GM12878 (cell line): ENCODE results near the gene TRPM7. TPM values are rescaled to one million over a fixed set of nuclear protein-coding genes. Genes with fewer than 3 reads are reported as not detected.

Experiments used
- ATAC-seq: fragments of 200-7000 bp; cut with Tn5 transposase; 3 replicates; pipeline ENCODE4 v1.9.1; 2020; ENCODE audit warnings: mild to moderate bottlenecking, moderate library complexity
- BruUV-seq: library from RNA; stranded (reverse); fragments of 400-500 nt; replicated peaks from 2 replicates; lab custom pipeline; 2021; lab: Mats Ljungman, UMichigan
- CTCF ChIA-PET: fragments of 300-600 bp; sonication (Branson Sonifier 250); formaldehyde crosslinking; extraction: SDS; loops from one replicate; lab custom pipeline; 2021; ENCODE audit warnings: inconsistent platforms; lab: Yijun Ruan, JAX
- POLR2A ChIA-PET: fragments of 350-600 bp; formaldehyde crosslinking; extraction: SDS; loops from one replicate; lab custom pipeline; 2021; ENCODE audit warnings: inconsistent platforms; lab: Charles Lee
- RAD21 ChIA-PET: fragments of 300-600 bp; sonication (Branson Sonifier 250); formaldehyde crosslinking; loops from one replicate; lab custom pipeline; 2023; ENCODE audit warnings: antibody characterized with exemption; ENCODE audit not compliant: unreplicated experiment; lab: Charles Lee
- SMC1A ChIA-PET: fragments of 300-600 bp; sonication (Branson Sonifier 250); formaldehyde crosslinking; loops from one replicate; lab custom pipeline; 2023; ENCODE audit not compliant: unreplicated experiment, uncharacterized antibody; lab: Charles Lee
- DNase-seq: peaks from one replicate; pipeline ENCODE4 v3.0.0-alpha.2; 2011; ENCODE audit warnings: low read depth, low spot score
- FAIRE-seq: peaks from 3 replicates; lab custom pipeline; 2011; peaks lifted over from hg19 to GRCh38; lab: Jason Lieb, UNC
- H2AFZ ChIP-seq: 2 replicates; pipeline ENCODE4 v1.6.0; 2011; ENCODE audit warnings: low read depth, low read length, control low read depth; ENCODE audit not compliant: control insufficient read depth
- H3K27ac ChIP-seq: 2 replicates; pipeline ENCODE4 v1.5.1; 2011; ENCODE audit warnings: control low read depth; ENCODE audit not compliant: control insufficient read depth, insufficient read depth
- H3K27me3 ChIP-seq, 2 experiments: replicated peaks in 1 of 2; 2 replicates each; pipeline versions ENCODE4 v1.6.0 to v1.6.1; 2011; ENCODE audit warnings: low read length in 1 of 2; ENCODE audit not compliant: control insufficient read depth in 2 of 2, insufficient read depth in 2 of 2
- H3K36me3 ChIP-seq, 2 experiments: 2 replicates each; pipeline ENCODE4 v1.5.1; 2011; ENCODE audit warnings: low read length in 1 of 2; ENCODE audit not compliant: control insufficient read depth in 2 of 2, insufficient read depth in 2 of 2
- H3K4me1 ChIP-seq: 2 replicates; pipeline ENCODE4 v1.6.1; 2011; ENCODE audit warnings: mild to moderate bottlenecking, low read length, moderate library complexity, mixed read lengths; ENCODE audit not compliant: control insufficient read depth, insufficient read depth
- H3K4me2 ChIP-seq: 2 replicates; pipeline ENCODE4 v1.6.0; 2011; ENCODE audit warnings: control low read depth; ENCODE audit not compliant: control insufficient read depth, insufficient read depth
- H3K4me3 ChIP-seq: fragments of 200-600 bp; sonication (generic); 2 replicates; pipeline ENCODE4 v1.5.1; 2016
- H3K79me2 ChIP-seq: 2 replicates; pipeline ENCODE4 v1.6.0; 2011; ENCODE audit warnings: low read length; ENCODE audit not compliant: control insufficient read depth, insufficient read depth
- H3K9ac ChIP-seq: 2 replicates; pipeline ENCODE4 v1.8.0; 2011; ENCODE audit warnings: low read length, control low read depth, mixed read lengths; ENCODE audit not compliant: control insufficient read depth, insufficient read depth
- H3K9me3 ChIP-seq: replicated peaks from 3 replicates; pipeline ENCODE4 v1.5.1; 2011; ENCODE audit warnings: mild to moderate bottlenecking, low read length; ENCODE audit not compliant: control insufficient read depth, insufficient read depth
- H4K20me1 ChIP-seq: 2 replicates; pipeline ENCODE4 v1.6.0; 2011; ENCODE audit not compliant: control insufficient read depth, insufficient read depth
- BCLAF1 ChIP-seq: fragments of 450-650 bp; IDR thresholded peaks from 2 replicates; pipeline ENCODE4 v1.6.1; 2017; ENCODE audit warnings: antibody characterized with exemption, mild to moderate bottlenecking, moderate library complexity
- CBX5 ChIP-seq: sonication (generic); IDR thresholded peaks from 2 replicates; pipeline ENCODE4 v1.6.1; 2016; ENCODE audit warnings: low read depth, moderate library complexity, mild to moderate bottlenecking, inconsistent platforms
- FOXK2 ChIP-seq: fragments of 450-650 bp; IDR thresholded peaks from 2 replicates; pipeline ENCODE4 v1.6.1; 2017; ENCODE audit warnings: mild to moderate bottlenecking, moderate library complexity
- GABPA ChIP-seq: IDR thresholded peaks from 2 replicates; pipeline ENCODE4 v1.6.1; 2014; ENCODE audit warnings: antibody characterized with exemption, low read depth, mild to moderate bottlenecking, inconsistent platforms
- HCFC1 ChIP-seq: fragments of 150-350 bp; IDR thresholded peaks from 2 replicates; pipeline ENCODE4 v1.6.1; 2014; ENCODE audit warnings: low read length
- IKZF1 ChIP-seq: fragments of 450-650 bp; conservative IDR thresholded peaks from 2 replicates; pipeline ENCODE4 v1.6.1; 2017; ENCODE audit warnings: antibody characterized with exemption, mild to moderate bottlenecking
- JUND ChIP-seq: IDR thresholded peaks from 2 replicates; pipeline ENCODE4 v1.6.1; 2012; ENCODE audit warnings: low read depth, mild to moderate bottlenecking, low read length, improper control_type of control experiment, moderate library complexity
- NBN ChIP-seq: fragments of 450-650 bp; IDR thresholded peaks from 2 replicates; pipeline ENCODE4 v1.6.1; 2016
- POLR2AphosphoS2 ChIP-seq: IDR thresholded peaks from 2 replicates; pipeline ENCODE4 v1.6.1; 2011; ENCODE audit warnings: low read depth, mild to moderate bottlenecking, low read length, improper control_type of control experiment, moderate library complexity
- REST ChIP-seq: IDR thresholded peaks from 2 replicates; pipeline ENCODE4 v1.6.1; 2012; ENCODE audit warnings: mild to moderate bottlenecking, low read depth, low read length
- WGBS: methylation state at CpG from one replicate; pipeline ENCODE4 v1.1.6; 2016; ENCODE audit warnings: low lambda C conversion rate; ENCODE audit not compliant: insufficient replicate concordance, insufficient coverage; ENCODE audit errors: missing lambda C conversion rate; 5-methylcytosine and 5-hydroxymethylcytosine counted together
- in situ Hi-C: fragments of 300-500 bp; cut with MboI; formaldehyde crosslinking; loops from 9 replicates; pipeline ENCODE4 v1.14.3; 2018; ENCODE audit warnings: mixed read lengths
- intact Hi-C: fragments of 100-400 bp; cut with micrococcal nuclease; formaldehyde crosslinking; loops from one replicate; pipeline ENCODE4 v1.14.2; 2022; ENCODE audit not compliant: unreplicated experiment
- polyA plus RNA-seq, 11 experiments: library from polyadenylated mRNA; depleted of rRNA in 4 of 11; unstranded in 6 of 11; stranded (reverse) in 5 of 11; fragments of >200 nt; fragmentation: Nextera tagmentation in 4 of 11; fragmentation: Illumina TruSeq in 1 of 11; extraction: Ambion mirVana in 4 of 11; extraction: Trizol in 1 of 11; gene quantifications; 1 replicate in 1 of 11; 2 replicates in 10 of 11; pipeline versions ENCODE4 v1.2.1 to v1.2.3, GENCODE V29; 2011 to 2016; ENCODE audit warnings: inconsistent platforms in 2 of 11, missing spikeins in 2 of 11, low read depth in 1 of 11
- total RNA-seq, 4 experiments: library from RNA; depleted of rRNA in 3 of 4; stranded (reverse); fragments of >200 nt in 3 of 4; fragmentation: Illumina TruSeq in 1 of 4; extraction: Trizol in 1 of 4; gene quantifications; 2 replicates each; pipeline versions ENCODE4 v1.2.1 to v1.2.3, GENCODE V29; 2013 to 2021

The TRPM7 gene
- total and polyA plus RNA-seq, 10 of the 15 experiments (the other 5 are each of a cell fraction or from before 2014, with no cell fraction given), result 4.5 to 49.7 (median 22.5) TPM

GRCh38 chr15:50669611-50670010 is 17.0 kb downstream of the TRPM7 start:
- in situ Hi-C loops, result no loop called here
- Histone ChIP-seq H3K27ac (no peak overlapping the region), H3K4me2 (no peak overlapping the region), H3K4me1 (no peaks in the 10 kb centered on the region), H3K36me3 (peaks cover 0 to 12% of the 10 kb centered on the region in 2 experiments), H2AFZ (no peak overlapping the region), H3K4me3 (no peak overlapping the region), H3K79me2 (peaks cover 30% of the 10 kb centered on the region), H4K20me1 (no peaks in the 10 kb centered on the region), H3K9me3 (no peaks in the 10 kb centered on the region), H3K9ac (no peak overlapping the region), H3K27me3 (no peaks in the 10 kb centered on the region)
- DNase-seq (no peak), FAIRE-seq (no peak), ATAC-seq (no peak)
- TF ChIP-seq REST (no peak), HCFC1 (no peak), NBN (no peak), IKZF1 (no peak), BCLAF1 (no peak), POLR2AphosphoS2 (no peak), CBX5 (no peak), FOXK2 (no peak), JUND (no peak), GABPA (no peak)
- WGBS, result 100% methylated on average over 1 of the region's 1 CpG
- SMC1A ChIA-PET, result no interaction called here
- RAD21 ChIA-PET, result no interaction called here
- CTCF ChIA-PET, result interaction anchor here (2.6 kb wide), 1 partner anchor 207 kb away, joined by 9 read pairs; no protein-coding TSS in a partner anchor
- intact Hi-C loops, result no loop called here
- BruUV-seq, result no TSS peak
- POLR2A ChIA-PET, result no interaction called here
